ENCODE data around the gene REG4. TPM values are rescaled to one million over a fixed set of nuclear protein-coding genes. Genes with fewer than 3 reads are reported as not detected.
"Not testable (repeated sequence)": the region's sequence is repeated elsewhere in the genome, so short reads cannot be mapped to it uniquely, and the experiment has no call there.

The REG4 gene
- total and polyA plus RNA-seq, 2 donors (not counting 3 experiments of a cell fraction or from before 2014, with no cell fraction given), result not detected

- H3K27ac ChIP-seq (ENCODE audit: insufficient read depth, low read depth, low read length); H4K20me1 ChIP-seq (replicated peaks; ENCODE audit: control insufficient read depth, extremely low read depth, insufficient read depth, low read length); H3K4me2 ChIP-seq (ENCODE audit: insufficient read depth, low read length); intact Hi-C loops (cut with micrococcal nuclease); H3K4me3 ChIP-seq (replicated peaks in 1 of 3; ENCODE audit: insufficient read depth in 1 of 3, low read depth in 1 of 3, low read length in 3 of 3); CTCF ChIA-PET; H3K9me3 ChIP-seq (replicated peaks; ENCODE audit: control insufficient read depth, insufficient read depth, low read length); H3K79me2 ChIP-seq (ENCODE audit: control insufficient read depth, insufficient read depth, low read length); dilution Hi-C loops (cut with MboI; ENCODE audit: extremely low pct_ligation_motif_present, low sequenced_read_pairs); H3K9ac ChIP-seq (replicated peaks; ENCODE audit: extremely low read depth, insufficient read depth, low read length); POLR2A ChIA-PET; H2AFZ ChIP-seq (ENCODE audit: low read depth, low read length); BruUV-seq (replicated peaks); DNase-seq (ENCODE audit: low read depth, low spot score); H3K4me1 ChIP-seq (ENCODE audit: control insufficient read depth, extremely low read depth, insufficient read depth, low read length); FAIRE-seq; H3K36me3 ChIP-seq (ENCODE audit: control insufficient read depth in 2 of 2, extremely low read depth in 1 of 2, insufficient read depth in 2 of 2, low read length in 2 of 2); H3K9me1 ChIP-seq (replicated peaks; ENCODE audit: control insufficient read depth, extremely low read depth, insufficient read depth, low read length): not testable (repeated sequence)
- H3K27me3 ChIP-seq (ENCODE audit: control insufficient read depth in 2 of 2, insufficient read depth in 2 of 2, low read length in 2 of 2), result peaks cover 10 to 12% of the 10 kb centered on the region in 2 experiments
These were observed 24.7 kb downstream of the REG4 start for GRCh38 chr1:119786473-119787050.

DNA sequence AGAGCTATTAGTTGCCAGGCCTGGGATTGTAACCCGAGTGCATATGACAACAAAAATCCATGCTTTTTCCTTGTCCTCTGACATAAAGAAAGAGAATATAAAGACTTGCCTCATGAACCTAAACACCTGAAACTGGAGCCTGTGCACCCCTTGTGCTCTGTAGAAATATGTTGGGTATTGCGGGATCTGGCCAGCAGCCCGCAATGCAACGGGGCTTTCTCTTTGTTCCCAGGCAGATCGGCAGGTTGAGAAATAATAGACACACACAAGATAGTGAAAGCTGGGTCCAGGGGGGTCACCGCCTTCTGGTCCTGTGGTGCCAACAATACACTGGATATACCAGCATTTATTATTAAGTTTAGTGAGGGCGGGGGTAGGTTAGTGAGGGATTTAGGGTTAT lies 25.2 kb downstream of the REG4 start:
- POLR2A ChIA-PET; H3K9me3 ChIP-seq (replicated peaks; ENCODE audit: control insufficient read depth, insufficient read depth, low read length); H3K4me2 ChIP-seq (ENCODE audit: insufficient read depth, low read length); dilution Hi-C loops (cut with MboI; ENCODE audit: extremely low pct_ligation_motif_present, low sequenced_read_pairs); H3K36me3 ChIP-seq (ENCODE audit: control insufficient read depth in 2 of 2, extremely low read depth in 1 of 2, insufficient read depth in 2 of 2, low read length in 2 of 2); H4K20me1 ChIP-seq (replicated peaks; ENCODE audit: control insufficient read depth, extremely low read depth, insufficient read depth, low read length); H3K9me1 ChIP-seq (replicated peaks; ENCODE audit: control insufficient read depth, extremely low read depth, insufficient read depth, low read length); CTCF ChIA-PET; H2AFZ ChIP-seq (ENCODE audit: low read depth, low read length); intact Hi-C loops (cut with micrococcal nuclease); H3K27ac ChIP-seq (ENCODE audit: insufficient read depth, low read depth, low read length); H3K4me3 ChIP-seq (replicated peaks in 1 of 3; ENCODE audit: insufficient read depth in 1 of 3, low read depth in 1 of 3, low read length in 3 of 3); BruUV-seq (replicated peaks); DNase-seq (ENCODE audit: low read depth, low spot score); FAIRE-seq; H3K9ac ChIP-seq (replicated peaks; ENCODE audit: extremely low read depth, insufficient read depth, low read length); H3K4me1 ChIP-seq (ENCODE audit: control insufficient read depth, extremely low read depth, insufficient read depth, low read length); H3K79me2 ChIP-seq (ENCODE audit: control insufficient read depth, insufficient read depth, low read length): not testable (repeated sequence)
- peaks cover 12% of the 10 kb centered on the region in 2 experiments for H3K27me3 ChIP-seq (ENCODE audit: control insufficient read depth in 2 of 2, insufficient read depth in 2 of 2, low read length in 2 of 2)
